ENCODE results near the gene SAMD13.

SAMD13 gene

GRCh38 chr1:84267476-84267875 is 34.0 kb upstream of the SAMD13 start:
- no peak overlapping the region for H2AK5ac ChIP-seq (ENCODE audit: low read depth, low read length)
- no peak overlapping the region for H3K4me2 ChIP-seq (ENCODE audit: insufficient read depth, low read length, poor library complexity, severe bottlenecking)
- H3K18ac ChIP-seq (ENCODE audit: low read length), result no peak overlapping the region
- H3K79me1 ChIP-seq (ENCODE audit: low read depth, low read length), result no peaks in the 10 kb centered on the region
- H4K8ac ChIP-seq (ENCODE audit: low read depth, low read length), result no peak overlapping the region
- H2BK12ac ChIP-seq (ENCODE audit: low read length), result no peak overlapping the region
- H3K4me3 ChIP-seq (ENCODE audit: low read length in 2 of 2), result no peak overlapping the region
- H3K23ac ChIP-seq (ENCODE audit: low read depth, low read length, poor library complexity), result no peak overlapping the region
- peaks cover 2 to 6% of the 10 kb centered on the region in 2 donors for H3K4me1 ChIP-seq (ENCODE audit: control insufficient read depth in 2 of 2, insufficient read depth in 1 of 2, low read depth in 1 of 2, low read length in 2 of 2)
- H2BK15ac ChIP-seq (ENCODE audit: low read length), result no peak overlapping the region
- H3K4ac ChIP-seq (ENCODE audit: low read length), result no peak overlapping the region
- no peak overlapping the region for H2BK120ac ChIP-seq (ENCODE audit: low read depth, low read length)
- no peak overlapping the region for H4K91ac ChIP-seq (ENCODE audit: low read depth, low read length, poor library complexity)
- no peak for DNase-seq (ENCODE audit: low spot score)
- no peaks in the 10 kb centered on the region for H3K27me3 ChIP-seq (ENCODE audit: control insufficient read depth in 3 of 3, insufficient read depth in 3 of 3, low read depth in 1 of 3, low read length in 3 of 3)
- H3K9ac ChIP-seq (ENCODE audit: low read depth, low read length, poor library complexity), result no peak overlapping the region
- no peak overlapping the region for H2AFZ ChIP-seq (ENCODE audit: low read length)
- no peak overlapping the region for H3K27ac ChIP-seq (replicated peaks; ENCODE audit: low read length)
- H3K14ac ChIP-seq (ENCODE audit: low read length), result no peak overlapping the region
- no peaks in the 10 kb centered on the region for H3K36me3 ChIP-seq (replicated peaks in 1 of 2; ENCODE audit: control insufficient read depth in 2 of 2, insufficient read depth in 2 of 2, low read length in 2 of 2)
- H2BK5ac ChIP-seq (ENCODE audit: low read length), result no peak overlapping the region
- no peaks in the 10 kb centered on the region for H3K9me3 ChIP-seq (replicated peaks in 1 of 2; ENCODE audit: control insufficient read depth in 2 of 2, insufficient read depth in 1 of 2, low read depth in 1 of 2, low read length in 2 of 2)

- Histone ChIP-seq H3K18ac (ENCODE audit: low read length) (no peak overlapping the region), H2BK120ac (ENCODE audit: low read depth, low read length) (no peak overlapping the region), H4K91ac (ENCODE audit: low read depth, low read length, poor library complexity) (no peak overlapping the region), H3K4me3 (ENCODE audit: low read length in 2 of 2) (no peak overlapping the region), H3K23ac (ENCODE audit: low read depth, low read length, poor library complexity) (no peak overlapping the region), H2BK15ac (ENCODE audit: low read length) (no peak overlapping the region), H3K9me3 (replicated peaks in 1 of 2; ENCODE audit: control insufficient read depth in 2 of 2, insufficient read depth in 1 of 2, low read depth in 1 of 2, low read length in 2 of 2) (no peaks in the 10 kb centered on the region), H4K8ac (ENCODE audit: low read depth, low read length) (no peak overlapping the region), H3K14ac (ENCODE audit: low read length) (no peak overlapping the region), H3K27me3 (ENCODE audit: control insufficient read depth in 3 of 3, insufficient read depth in 3 of 3, low read depth in 1 of 3, low read length in 3 of 3) (no peaks in the 10 kb centered on the region), H3K4ac (ENCODE audit: low read length) (no peak overlapping the region), H3K27ac (replicated peaks; ENCODE audit: low read length) (no peak overlapping the region), H2BK12ac (ENCODE audit: low read length) (no peak overlapping the region), H3K79me1 (ENCODE audit: low read depth, low read length) (no peaks in the 10 kb centered on the region), H3K4me2 (ENCODE audit: insufficient read depth, low read length, poor library complexity, severe bottlenecking) (no peak overlapping the region), H2BK5ac (ENCODE audit: low read length) (no peak overlapping the region), H2AFZ (ENCODE audit: low read length) (no peak overlapping the region), H3K9ac (ENCODE audit: low read depth, low read length, poor library complexity) (no peak overlapping the region), H3K36me3 (replicated peaks in 1 of 2; ENCODE audit: control insufficient read depth in 2 of 2, insufficient read depth in 2 of 2, low read length in 2 of 2) (no peaks in the 10 kb centered on the region), H3K4me1 (ENCODE audit: control insufficient read depth in 2 of 2, insufficient read depth in 1 of 2, low read depth in 1 of 2, low read length in 2 of 2) (peaks cover 2 to 6% of the 10 kb centered on the region in 2 donors), H2AK5ac (ENCODE audit: low read depth, low read length) (no peak overlapping the region)
- no peak for DNase-seq (ENCODE audit: low spot score)
- WGBS, 2 donors (ENCODE audit: extremely low coverage in 2 of 2, insufficient read length in 2 of 2, insufficient replicate concordance in 1 of 2), result no CpG with 5 or more reads among the region's 1 CpG
Measured at GRCh38 chr1:84268346-84268745, 33.2 kb upstream of the SAMD13 start.

- H3K4me2 ChIP-seq (ENCODE audit: insufficient read depth, low read length, poor library complexity, severe bottlenecking), result no peak overlapping the region
- no peak overlapping the region for H3K9ac ChIP-seq (ENCODE audit: low read depth, low read length, poor library complexity)
- H2AK5ac ChIP-seq (ENCODE audit: low read depth, low read length), result no peak overlapping the region
Measured at GRCh38 chr1:84269306-84269705, 32.2 kb upstream of the SAMD13 start.

GRCh38 chr1:84271441-84272151 is 29.9 kb upstream of the SAMD13 start:
- Histone ChIP-seq H2BK12ac (ENCODE audit: low read length) (no peak overlapping the region), H3K36me3 (replicated peaks in 1 of 2; ENCODE audit: control insufficient read depth in 2 of 2, insufficient read depth in 2 of 2, low read length in 2 of 2) (no peaks in the 10 kb centered on the region), H3K27me3 (ENCODE audit: control insufficient read depth in 3 of 3, insufficient read depth in 3 of 3, low read depth in 1 of 3, low read length in 3 of 3) (peaks cover 0 to 2% (median 0%) of the 10 kb centered on the region in 3 experiments), H3K79me1 (ENCODE audit: low read depth, low read length) (no peaks in the 10 kb centered on the region), H3K23ac (ENCODE audit: low read depth, low read length, poor library complexity) (no peak overlapping the region), H2AFZ (ENCODE audit: low read length) (peak overlapping the region; percentile 79), H2BK5ac (ENCODE audit: low read length) (no peak overlapping the region), H3K18ac (ENCODE audit: low read length) (no peak overlapping the region), H3K14ac (ENCODE audit: low read length) (no peak overlapping the region), H4K91ac (ENCODE audit: low read depth, low read length, poor library complexity) (no peak overlapping the region), H3K9ac (ENCODE audit: low read depth, low read length, poor library complexity) (no peak overlapping the region), H3K9me3 (replicated peaks in 1 of 2; ENCODE audit: control insufficient read depth in 2 of 2, insufficient read depth in 1 of 2, low read depth in 1 of 2, low read length in 2 of 2) (no peaks in the 10 kb centered on the region), H4K8ac (ENCODE audit: low read depth, low read length) (no peak overlapping the region), H3K4me3 (ENCODE audit: low read length in 2 of 2) (no peak overlapping the region), H3K27ac (replicated peaks; ENCODE audit: low read length) (peak overlapping the region; percentile 19), H3K4me2 (ENCODE audit: insufficient read depth, low read length, poor library complexity, severe bottlenecking) (no peak overlapping the region), H2BK15ac (ENCODE audit: low read length) (no peak overlapping the region), H3K4me1 (ENCODE audit: control insufficient read depth in 2 of 2, insufficient read depth in 1 of 2, low read depth in 1 of 2, low read length in 2 of 2) (peaks cover 2 to 6% of the 10 kb centered on the region in 2 donors), H2BK120ac (ENCODE audit: low read depth, low read length) (no peak overlapping the region), H2AK5ac (ENCODE audit: low read depth, low read length) (no peak overlapping the region), H3K4ac (ENCODE audit: low read length) (no peak overlapping the region)
- DNase-seq (ENCODE audit: low spot score), result no peak
- no CpG with 5 or more reads among the region's 6 CpGs for WGBS, 2 donors (ENCODE audit: extremely low coverage in 2 of 2, insufficient read length in 2 of 2, insufficient replicate concordance in 1 of 2)

More at GRCh38 chr1:84269306-84269705, 32.2 kb upstream of the SAMD13 start:
- Histone ChIP-seq H3K23ac (ENCODE audit: low read depth, low read length, poor library complexity) (no peak overlapping the region), H3K4ac (ENCODE audit: low read length) (no peak overlapping the region), H2BK15ac (ENCODE audit: low read length) (no peak overlapping the region), H3K27me3 (ENCODE audit: control insufficient read depth in 3 of 3, insufficient read depth in 3 of 3, low read depth in 1 of 3, low read length in 3 of 3) (no peaks in the 10 kb centered on the region), H3K36me3 (replicated peaks in 1 of 2; ENCODE audit: control insufficient read depth in 2 of 2, insufficient read depth in 2 of 2, low read length in 2 of 2) (no peaks in the 10 kb centered on the region), H3K18ac (ENCODE audit: low read length) (no peak overlapping the region), H3K14ac (ENCODE audit: low read length) (no peak overlapping the region), H4K91ac (ENCODE audit: low read depth, low read length, poor library complexity) (no peak overlapping the region), H3K9me3 (replicated peaks in 1 of 2; ENCODE audit: control insufficient read depth in 2 of 2, insufficient read depth in 1 of 2, low read depth in 1 of 2, low read length in 2 of 2) (no peaks in the 10 kb centered on the region), H2BK5ac (ENCODE audit: low read length) (no peak overlapping the region), H2BK120ac (ENCODE audit: low read depth, low read length) (no peak overlapping the region), H2AFZ (ENCODE audit: low read length) (no peak overlapping the region), H3K4me3 (ENCODE audit: low read length in 2 of 2) (no peak overlapping the region), H4K8ac (ENCODE audit: low read depth, low read length) (no peak overlapping the region), H3K4me1 (ENCODE audit: control insufficient read depth in 2 of 2, insufficient read depth in 1 of 2, low read depth in 1 of 2, low read length in 2 of 2) (peaks cover 2 to 6% of the 10 kb centered on the region in 2 donors), H2BK12ac (ENCODE audit: low read length) (no peak overlapping the region), H3K79me1 (ENCODE audit: low read depth, low read length) (no peaks in the 10 kb centered on the region), H3K27ac (replicated peaks; ENCODE audit: low read length) (no peak overlapping the region)
- WGBS, 2 donors (ENCODE audit: extremely low coverage in 2 of 2, insufficient read length in 2 of 2, insufficient replicate concordance in 1 of 2), result no CpG with 5 or more reads among the region's 2 CpGs
- DNase-seq (ENCODE audit: low spot score), result no peak

Measured in neuronal stem cell (in vitro differentiated cells).